ENCODE data around the gene TRPV4.
"Not testable (repeated sequence)": the region's sequence is repeated elsewhere in the genome, so short reads cannot be mapped to it uniquely, and the experiment has no call there.

TRPV4 gene

GRCh38 chr12:109833307-109834189 is at the start of gene TRPV4:
Gene TRPV4 (minus strand): TSS chr12:109833398. CDS start chr12:109814796, 18,602 bp downstream.
- DNase-seq (ENCODE audit: low read depth in 2 of 2, low spot score in 1 of 2): no peak

GRCh38 chr12:109881752-109882151 is 48.6 kb upstream of the TRPV4 start:
- no peak for DNase-seq (ENCODE audit: low read depth in 2 of 2, low spot score in 1 of 2)

- DNase-seq (ENCODE audit: low read depth in 2 of 2, low spot score in 1 of 2): no peak
Measured at GRCh38 chr12:109880938-109881337, 47.7 kb upstream of the TRPV4 start.

GRCh38 chr12:109880043-109880931 is 47.1 kb upstream of the TRPV4 start, which contains the start of gene GLTP:
Gene GLTP (minus strand): TSS chr12:109880541. CDS start chr12:109880374, 167 bp downstream.
- peak; percentile 53 to 78 for DNase-seq (ENCODE audit: low read depth in 2 of 2, low spot score in 1 of 2)

GRCh38 chr12:109879351-109880042 is 46.3 kb upstream of the TRPV4 start:
- DNase-seq (ENCODE audit: low read depth in 2 of 2, low spot score in 1 of 2): no peak

- DNase-seq (ENCODE audit: low read depth in 2 of 2, low spot score in 1 of 2): no peak
Measured at GRCh38 chr12:109878749-109879148, 45.6 kb upstream of the TRPV4 start.

GRCh38 chr12:109878247-109878625 is 45.0 kb upstream of the TRPV4 start:
- DNase-seq (ENCODE audit: low read depth in 2 of 2, low spot score in 1 of 2): no peak

GRCh38 chr12:109877504-109878246 is 44.5 kb upstream of the TRPV4 start:
- no peak for DNase-seq (ENCODE audit: low read depth in 2 of 2, low spot score in 1 of 2)

- DNase-seq (ENCODE audit: low read depth in 2 of 2, low spot score in 1 of 2): no peak
Measured at GRCh38 chr12:109876406-109876805, 43.2 kb upstream of the TRPV4 start.

- no peak for DNase-seq (ENCODE audit: low read depth in 2 of 2, low spot score in 1 of 2)
Measured at GRCh38 chr12:109875572-109876131, 42.5 kb upstream of the TRPV4 start.

- DNase-seq (ENCODE audit: low read depth in 2 of 2, low spot score in 1 of 2): no peak
Measured at GRCh38 chr12:109873653-109874052, 40.5 kb upstream of the TRPV4 start.

- DNase-seq (ENCODE audit: low read depth in 2 of 2, low spot score in 1 of 2): no peak
Measured at GRCh38 chr12:109871668-109872314, 38.6 kb upstream of the TRPV4 start.

GRCh38 chr12:109870648-109871047 is 37.5 kb upstream of the TRPV4 start:
- DNase-seq (ENCODE audit: low read depth in 2 of 2, low spot score in 1 of 2): no peak

GRCh38 chr12:109868182-109869051 is 35.2 kb upstream of the TRPV4 start:
- DNase-seq (ENCODE audit: low read depth in 2 of 2, low spot score in 1 of 2): no peak

GRCh38 chr12:109864916-109865315 is 31.7 kb upstream of the TRPV4 start:
- no peak for DNase-seq (ENCODE audit: low read depth in 2 of 2, low spot score in 1 of 2)

- DNase-seq (ENCODE audit: low read depth in 2 of 2, low spot score in 1 of 2): no peak
Measured at GRCh38 chr12:109863847-109864712, 30.9 kb upstream of the TRPV4 start.

- not testable (repeated sequence) for DNase-seq (ENCODE audit: low read depth in 2 of 2, low spot score in 1 of 2)
Measured at GRCh38 chr12:109862491-109862890, 29.3 kb upstream of the TRPV4 start.

Data from stimulated activated CD8-positive, alpha-beta memory T cell treated with anti-CD3 and anti-CD28 coated beads, Interleukin-4, amount 100 ng/mL, for 1 hour (primary cell).